WTC11 (cell line): ENCODE results near the gene GSDME. TPM values are rescaled to one million over a fixed set of nuclear protein-coding genes. Genes with fewer than 3 reads are reported as not detected.

Source experiments
- ATAC-seq: fragments of 200-7000 bp; cut with Tn5 transposase; 2 replicates; pipeline ENCODE4 v1.10.0; 2021; ENCODE audit warnings: mild to moderate bottlenecking, moderate library complexity
- CTCF ChIA-PET: fragments of 300-600 bp; sonication (Branson Sonifier 250); formaldehyde crosslinking; loops from one replicate; lab custom pipeline; 2021; ENCODE audit warnings: antibody characterized with exemption; lab: Charles Lee
- POLR2A ChIA-PET: fragments of 350-600 bp; sonication (Branson Sonifier 250); formaldehyde crosslinking; loops from one replicate; lab custom pipeline; 2021; ENCODE audit warnings: antibody characterized with exemption; lab: Charles Lee
- DNase-seq: peaks from one replicate; pipeline ENCODE4 v3.0.0; 2021; ENCODE audit warnings: low spot score
- H3K27ac Mint-ChIP-seq: 2 replicates; pipeline ENCODE4 v1.8.0; 2021; ENCODE audit warnings: mixed read lengths
- H3K27me3 Mint-ChIP-seq: 2 replicates; pipeline ENCODE4 v1.8.0; 2021; ENCODE audit warnings: low read depth, mild to moderate bottlenecking, moderate library complexity, mixed read lengths
- H3K36me3 Mint-ChIP-seq: 2 replicates; pipeline ENCODE4 v1.8.0; 2021; ENCODE audit warnings: mixed read lengths
- H3K4me1 Mint-ChIP-seq: 2 replicates; pipeline ENCODE4 v1.8.0; 2022; ENCODE audit warnings: mixed read lengths
- H3K4me3 Mint-ChIP-seq: 2 replicates; pipeline ENCODE4 v1.8.0; 2021; ENCODE audit warnings: mild to moderate bottlenecking, moderate library complexity, mixed read lengths
- H3K9me3 Mint-ChIP-seq: 2 replicates; pipeline ENCODE4 v1.8.0; 2021; ENCODE audit warnings: mixed read lengths
- CBFB ChIP-seq: sonication (generic); formaldehyde crosslinking; IDR thresholded peaks from 2 replicates; pipeline ENCODE4 v1.8.1; 2022; ENCODE audit warnings: mild to moderate bottlenecking, low read depth, missing genetic modification reagents
- E2F1 ChIP-seq: sonication (generic); formaldehyde crosslinking; IDR thresholded peaks from 2 replicates; pipeline ENCODE4 v1.8.0; 2022; ENCODE audit warnings: mild to moderate bottlenecking, missing genetic modification reagents
- FOXP4 ChIP-seq: sonication (generic); formaldehyde crosslinking; IDR thresholded peaks from 2 replicates; pipeline ENCODE4 v1.8.0; 2022; ENCODE audit warnings: mild to moderate bottlenecking, missing genetic modification reagents
- GABPB1 ChIP-seq: sonication (generic); formaldehyde crosslinking; IDR thresholded peaks from 2 replicates; pipeline ENCODE4 v1.8.1; 2023; ENCODE audit warnings: mild to moderate bottlenecking, missing genetic modification reagents
- GTF2I ChIP-seq: fragments of 250-450 bp; sonication (Bioruptor Pico); conservative IDR thresholded peaks from 2 replicates; pipeline ENCODE4 v1.4.0; 2021; ENCODE audit warnings: mild to moderate bottlenecking
- HMGA2 ChIP-seq: fragments of 250-450 bp; sonication (Bioruptor Pico); IDR thresholded peaks from 2 replicates; pipeline ENCODE4 v1.4.0; 2021; ENCODE audit warnings: mild to moderate bottlenecking, moderate library complexity
- IRF1 ChIP-seq: sonication (generic); formaldehyde crosslinking; IDR thresholded peaks from 2 replicates; pipeline ENCODE4 v1.8.0; 2023; ENCODE audit warnings: missing genetic modification reagents
- NFATC4 ChIP-seq: fragments of 250-450 bp; sonication (Bioruptor Pico); IDR thresholded peaks from 2 replicates; pipeline ENCODE4 v1.9.0; 2021; ENCODE audit warnings: mild to moderate bottlenecking
- NR3C1 ChIP-seq: sonication (generic); formaldehyde crosslinking; conservative IDR thresholded peaks from 2 replicates; pipeline ENCODE4 v1.8.1; 2023; ENCODE audit warnings: low read depth, mild to moderate bottlenecking, missing genetic modification reagents
- OVOL2 ChIP-seq: fragments of 250-450 bp; sonication (Bioruptor Pico); IDR thresholded peaks from 2 replicates; pipeline ENCODE4 v1.9.0; 2021; ENCODE audit warnings: mild to moderate bottlenecking, borderline replicate concordance
- PREB ChIP-seq: sonication (generic); formaldehyde crosslinking; IDR thresholded peaks from 2 replicates; pipeline ENCODE4 v1.8.1; 2022; ENCODE audit warnings: mild to moderate bottlenecking, missing genetic modification reagents, moderate library complexity, borderline replicate concordance
- PRRX2 ChIP-seq: fragments of 250-450 bp; sonication (Bioruptor Pico); IDR thresholded peaks from 2 replicates; pipeline ENCODE4 v1.8.0; 2021; ENCODE audit warnings: mild to moderate bottlenecking
- RORB ChIP-seq: fragments of 250-450 bp; sonication (Bioruptor Pico); IDR thresholded peaks from 2 replicates; pipeline ENCODE4 v1.9.0; 2021; ENCODE audit warnings: mild to moderate bottlenecking
- USF1 ChIP-seq: sonication (generic); formaldehyde crosslinking; IDR thresholded peaks from 2 replicates; pipeline ENCODE4 v1.8.0; 2022; ENCODE audit warnings: mild to moderate bottlenecking, missing genetic modification reagents
- ZBTB21 ChIP-seq: sonication (generic); formaldehyde crosslinking; IDR thresholded peaks from 2 replicates; pipeline ENCODE4 v1.8.1; 2023; ENCODE audit warnings: mild to moderate bottlenecking, missing genetic modification reagents, borderline replicate concordance
- ZNF396 ChIP-seq: fragments of 250-450 bp; sonication (Bioruptor Pico); IDR thresholded peaks from 2 replicates; pipeline ENCODE4 v1.8.0; 2021; ENCODE audit warnings: mild to moderate bottlenecking, moderate library complexity, borderline replicate concordance
- total RNA-seq: library from RNA; stranded (reverse); gene quantifications from 3 replicates; pipeline ENCODE4 v1.2.3, GENCODE V29; 2021
- TF ChIP-seq, protein P1 (sequence below): fragments of 250-450 bp; sonication (Bioruptor Pico); IDR thresholded peaks from 2 replicates; pipeline ENCODE4 v1.9.0; 2021; ENCODE audit warnings: mild to moderate bottlenecking, borderline replicate concordance
- TF ChIP-seq, protein P2 (sequence below): sonication (generic); formaldehyde crosslinking; IDR thresholded peaks from 2 replicates; pipeline ENCODE4 v1.8.0; 2022; ENCODE audit warnings: mild to moderate bottlenecking, missing genetic modification reagents
- TF ChIP-seq, protein P3 (sequence below): fragments of 200-600 bp; IDR thresholded peaks from 2 replicates; pipeline ENCODE4 v1.8.0; 2022; ENCODE audit warnings: antibody characterized with exemption
- TF ChIP-seq, protein P4 (sequence below): fragments of 250-450 bp; sonication (Bioruptor Pico); IDR thresholded peaks from 2 replicates; pipeline ENCODE4 v1.9.0; 2021; ENCODE audit warnings: mild to moderate bottlenecking

GSDME gene
- total RNA-seq, 1 experiment from 2014 or later, result 4.8 TPM

GRCh38 chr7:24728503-24729364 is 28.5 kb downstream of the GSDME start:
- H3K4me1 Mint-ChIP-seq, result peaks cover 44% of the 10 kb centered on the region

More at GRCh38 chr7:24728503-24729364, 28.5 kb downstream of the GSDME start:
- DNase-seq, result no peak
- H3K27ac Mint-ChIP-seq, result no peak overlapping the region
- TF ChIP-seq ZBTB21 (CRISPR knock-in tag) (no peak), E2F1 (no peak), RORB (CRISPR knock-in tag) (no peak), FOXP4 (CRISPR knock-in tag) (no peak), PREB (CRISPR knock-in tag) (no peak), IRF1 (CRISPR knock-in tag) (no peak), PRRX2 (no peak), NR3C1 (CRISPR knock-in tag) (no peak), OVOL2 (no peak), HMGA2 (CRISPR knock-in tag) (no peak), GABPB1 (CRISPR knock-in tag) (no peak), CBFB (CRISPR knock-in tag) (no peak), ZNF396 (CRISPR knock-in tag) (no peak), GTF2I (no peak), NFATC4 (CRISPR knock-in tag) (no peak), USF1 (CRISPR knock-in tag) (no peak)
- TF ChIP-seq, protein P1, sequence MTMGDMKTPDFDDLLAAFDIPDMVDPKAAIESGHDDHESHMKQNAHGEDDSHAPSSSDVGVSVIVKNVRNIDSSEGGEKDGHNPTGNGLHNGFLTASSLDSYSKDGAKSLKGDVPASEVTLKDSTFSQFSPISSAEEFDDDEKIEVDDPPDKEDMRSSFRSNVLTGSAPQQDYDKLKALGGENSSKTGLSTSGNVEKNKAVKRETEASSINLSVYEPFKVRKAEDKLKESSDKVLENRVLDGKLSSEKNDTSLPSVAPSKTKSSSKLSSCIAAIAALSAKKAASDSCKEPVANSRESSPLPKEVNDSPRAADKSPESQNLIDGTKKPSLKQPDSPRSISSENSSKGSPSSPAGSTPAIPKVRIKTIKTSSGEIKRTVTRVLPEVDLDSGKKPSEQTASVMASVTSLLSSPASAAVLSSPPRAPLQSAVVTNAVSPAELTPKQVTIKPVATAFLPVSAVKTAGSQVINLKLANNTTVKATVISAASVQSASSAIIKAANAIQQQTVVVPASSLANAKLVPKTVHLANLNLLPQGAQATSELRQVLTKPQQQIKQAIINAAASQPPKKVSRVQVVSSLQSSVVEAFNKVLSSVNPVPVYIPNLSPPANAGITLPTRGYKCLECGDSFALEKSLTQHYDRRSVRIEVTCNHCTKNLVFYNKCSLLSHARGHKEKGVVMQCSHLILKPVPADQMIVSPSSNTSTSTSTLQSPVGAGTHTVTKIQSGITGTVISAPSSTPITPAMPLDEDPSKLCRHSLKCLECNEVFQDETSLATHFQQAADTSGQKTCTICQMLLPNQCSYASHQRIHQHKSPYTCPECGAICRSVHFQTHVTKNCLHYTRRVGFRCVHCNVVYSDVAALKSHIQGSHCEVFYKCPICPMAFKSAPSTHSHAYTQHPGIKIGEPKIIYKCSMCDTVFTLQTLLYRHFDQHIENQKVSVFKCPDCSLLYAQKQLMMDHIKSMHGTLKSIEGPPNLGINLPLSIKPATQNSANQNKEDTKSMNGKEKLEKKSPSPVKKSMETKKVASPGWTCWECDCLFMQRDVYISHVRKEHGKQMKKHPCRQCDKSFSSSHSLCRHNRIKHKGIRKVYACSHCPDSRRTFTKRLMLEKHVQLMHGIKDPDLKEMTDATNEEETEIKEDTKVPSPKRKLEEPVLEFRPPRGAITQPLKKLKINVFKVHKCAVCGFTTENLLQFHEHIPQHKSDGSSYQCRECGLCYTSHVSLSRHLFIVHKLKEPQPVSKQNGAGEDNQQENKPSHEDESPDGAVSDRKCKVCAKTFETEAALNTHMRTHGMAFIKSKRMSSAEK, result no peak
- TF ChIP-seq, protein P2, sequence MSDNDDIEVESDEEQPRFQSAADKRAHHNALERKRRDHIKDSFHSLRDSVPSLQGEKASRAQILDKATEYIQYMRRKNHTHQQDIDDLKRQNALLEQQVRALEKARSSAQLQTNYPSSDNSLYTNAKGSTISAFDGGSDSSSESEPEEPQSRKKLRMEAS (CRISPR knock-in tag), result no peak
- TF ChIP-seq, protein P3, sequence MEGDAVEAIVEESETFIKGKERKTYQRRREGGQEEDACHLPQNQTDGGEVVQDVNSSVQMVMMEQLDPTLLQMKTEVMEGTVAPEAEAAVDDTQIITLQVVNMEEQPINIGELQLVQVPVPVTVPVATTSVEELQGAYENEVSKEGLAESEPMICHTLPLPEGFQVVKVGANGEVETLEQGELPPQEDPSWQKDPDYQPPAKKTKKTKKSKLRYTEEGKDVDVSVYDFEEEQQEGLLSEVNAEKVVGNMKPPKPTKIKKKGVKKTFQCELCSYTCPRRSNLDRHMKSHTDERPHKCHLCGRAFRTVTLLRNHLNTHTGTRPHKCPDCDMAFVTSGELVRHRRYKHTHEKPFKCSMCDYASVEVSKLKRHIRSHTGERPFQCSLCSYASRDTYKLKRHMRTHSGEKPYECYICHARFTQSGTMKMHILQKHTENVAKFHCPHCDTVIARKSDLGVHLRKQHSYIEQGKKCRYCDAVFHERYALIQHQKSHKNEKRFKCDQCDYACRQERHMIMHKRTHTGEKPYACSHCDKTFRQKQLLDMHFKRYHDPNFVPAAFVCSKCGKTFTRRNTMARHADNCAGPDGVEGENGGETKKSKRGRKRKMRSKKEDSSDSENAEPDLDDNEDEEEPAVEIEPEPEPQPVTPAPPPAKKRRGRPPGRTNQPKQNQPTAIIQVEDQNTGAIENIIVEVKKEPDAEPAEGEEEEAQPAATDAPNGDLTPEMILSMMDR, result no peak
- TF ChIP-seq, protein P4, sequence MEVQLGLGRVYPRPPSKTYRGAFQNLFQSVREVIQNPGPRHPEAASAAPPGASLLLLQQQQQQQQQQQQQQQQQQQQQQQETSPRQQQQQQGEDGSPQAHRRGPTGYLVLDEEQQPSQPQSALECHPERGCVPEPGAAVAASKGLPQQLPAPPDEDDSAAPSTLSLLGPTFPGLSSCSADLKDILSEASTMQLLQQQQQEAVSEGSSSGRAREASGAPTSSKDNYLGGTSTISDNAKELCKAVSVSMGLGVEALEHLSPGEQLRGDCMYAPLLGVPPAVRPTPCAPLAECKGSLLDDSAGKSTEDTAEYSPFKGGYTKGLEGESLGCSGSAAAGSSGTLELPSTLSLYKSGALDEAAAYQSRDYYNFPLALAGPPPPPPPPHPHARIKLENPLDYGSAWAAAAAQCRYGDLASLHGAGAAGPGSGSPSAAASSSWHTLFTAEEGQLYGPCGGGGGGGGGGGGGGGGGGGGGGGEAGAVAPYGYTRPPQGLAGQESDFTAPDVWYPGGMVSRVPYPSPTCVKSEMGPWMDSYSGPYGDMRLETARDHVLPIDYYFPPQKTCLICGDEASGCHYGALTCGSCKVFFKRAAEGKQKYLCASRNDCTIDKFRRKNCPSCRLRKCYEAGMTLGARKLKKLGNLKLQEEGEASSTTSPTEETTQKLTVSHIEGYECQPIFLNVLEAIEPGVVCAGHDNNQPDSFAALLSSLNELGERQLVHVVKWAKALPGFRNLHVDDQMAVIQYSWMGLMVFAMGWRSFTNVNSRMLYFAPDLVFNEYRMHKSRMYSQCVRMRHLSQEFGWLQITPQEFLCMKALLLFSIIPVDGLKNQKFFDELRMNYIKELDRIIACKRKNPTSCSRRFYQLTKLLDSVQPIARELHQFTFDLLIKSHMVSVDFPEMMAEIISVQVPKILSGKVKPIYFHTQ, result no peak
- POLR2A ChIA-PET, result no interaction called here
- CTCF ChIA-PET, result interaction anchor here (1.4 to 1.8 kb wide), 2 partner anchors 13 to 25 kb away, joined by 4 to 5 read pairs; no protein-coding TSS in a partner anchor
- H3K36me3 Mint-ChIP-seq, result no peaks in the 10 kb centered on the region
- no peak for ATAC-seq
- H3K9me3 Mint-ChIP-seq, result peaks cover 8% of the 10 kb centered on the region
- peaks cover 39% of the 10 kb centered on the region for H3K27me3 Mint-ChIP-seq
- no peak overlapping the region for H3K4me3 Mint-ChIP-seq
